ENCODE data around the gene ENG. TPM values are rescaled to one million over a fixed set of nuclear protein-coding genes. Genes with fewer than 3 reads are reported as not detected.

The ENG gene
- total RNA-seq, 4 donors from 2014 or later: 12.0 to 51.1 (median 19.6) TPM

DNA sequence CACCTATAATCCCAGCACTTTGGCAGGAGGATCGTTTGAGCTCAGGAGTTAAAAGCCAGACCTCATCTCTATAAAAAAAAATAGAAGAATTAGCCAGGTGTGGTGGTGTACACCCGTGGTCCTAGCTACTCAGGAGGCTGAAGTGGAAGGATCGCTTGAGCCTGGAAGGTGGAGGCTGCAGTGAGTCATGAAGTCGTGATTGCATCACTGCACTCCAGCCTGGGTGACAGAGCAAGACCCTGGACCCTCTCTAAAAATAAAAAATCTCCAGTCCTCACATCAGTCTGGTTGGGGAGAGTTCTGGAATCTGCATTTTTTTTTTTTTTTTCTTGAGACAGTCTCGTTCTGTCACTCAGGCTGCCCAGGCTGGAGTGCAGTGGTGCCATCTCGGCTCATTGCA, 42.4 kb downstream of the ENG start:
- intact Hi-C loops (cut with DNase I; ENCODE audit: low total_unique reads): no loop called here
- DNase-seq (ENCODE audit: low spot score in 2 of 2): no peak
- TF ChIP-seq, protein P1, sequence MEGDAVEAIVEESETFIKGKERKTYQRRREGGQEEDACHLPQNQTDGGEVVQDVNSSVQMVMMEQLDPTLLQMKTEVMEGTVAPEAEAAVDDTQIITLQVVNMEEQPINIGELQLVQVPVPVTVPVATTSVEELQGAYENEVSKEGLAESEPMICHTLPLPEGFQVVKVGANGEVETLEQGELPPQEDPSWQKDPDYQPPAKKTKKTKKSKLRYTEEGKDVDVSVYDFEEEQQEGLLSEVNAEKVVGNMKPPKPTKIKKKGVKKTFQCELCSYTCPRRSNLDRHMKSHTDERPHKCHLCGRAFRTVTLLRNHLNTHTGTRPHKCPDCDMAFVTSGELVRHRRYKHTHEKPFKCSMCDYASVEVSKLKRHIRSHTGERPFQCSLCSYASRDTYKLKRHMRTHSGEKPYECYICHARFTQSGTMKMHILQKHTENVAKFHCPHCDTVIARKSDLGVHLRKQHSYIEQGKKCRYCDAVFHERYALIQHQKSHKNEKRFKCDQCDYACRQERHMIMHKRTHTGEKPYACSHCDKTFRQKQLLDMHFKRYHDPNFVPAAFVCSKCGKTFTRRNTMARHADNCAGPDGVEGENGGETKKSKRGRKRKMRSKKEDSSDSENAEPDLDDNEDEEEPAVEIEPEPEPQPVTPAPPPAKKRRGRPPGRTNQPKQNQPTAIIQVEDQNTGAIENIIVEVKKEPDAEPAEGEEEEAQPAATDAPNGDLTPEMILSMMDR (IDR thresholded peaks at IDR 0.05): no peak
- TF ChIP-seq POLR2A (IDR thresholded peaks at IDR 0.05): no peak
- H3K4me3 ChIP-seq (ENCODE audit: low read depth, poor library complexity, severe bottlenecking): no peak overlapping the region
- 88 to 95% methylated on average over 6 of the region's 6 CpGs for WGBS, 2 donors

DNA sequence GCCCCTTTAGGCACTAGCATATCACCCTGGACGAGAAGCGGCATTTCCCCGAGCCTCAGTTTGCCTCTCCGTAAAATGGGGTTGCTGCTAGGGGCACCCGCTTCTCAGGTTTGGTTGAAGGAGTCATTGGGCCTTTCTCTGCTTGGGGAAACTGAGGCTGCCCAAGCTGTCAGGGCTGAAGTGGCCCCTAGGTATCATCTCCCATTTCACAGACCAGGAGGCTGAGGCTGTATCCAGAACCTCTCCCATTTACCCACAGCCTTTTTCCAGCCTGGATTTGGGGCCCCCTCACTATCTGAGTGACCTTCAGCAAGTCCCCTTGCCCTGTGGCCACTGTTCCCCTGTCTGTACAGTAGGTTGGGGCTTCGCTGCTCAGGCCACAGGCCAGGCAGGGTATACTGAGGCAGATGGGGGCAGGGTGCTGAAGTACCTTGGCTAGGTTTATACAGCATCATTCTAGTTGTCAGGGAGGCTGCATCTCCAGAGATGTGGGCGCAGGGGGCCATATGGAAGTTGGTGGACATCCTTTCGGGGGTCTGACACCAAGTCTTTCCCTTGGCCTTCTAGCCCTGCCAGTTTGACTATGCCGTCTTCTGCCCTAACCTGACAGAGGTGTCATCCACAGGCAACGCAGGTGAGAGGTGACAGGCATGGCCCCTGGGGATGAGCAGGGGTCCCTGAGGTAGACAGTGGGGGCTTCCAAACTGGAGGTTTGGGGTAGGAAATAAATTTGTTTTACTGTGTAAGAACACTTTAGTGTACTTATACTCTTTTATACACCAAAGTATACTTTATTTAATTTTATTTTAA, 43.9 kb downstream of the ENG start:
- 95% methylated on average over 9 to 10 of the region's 10 CpGs for WGBS, 2 donors
- intact Hi-C loops (cut with DNase I; ENCODE audit: low total_unique reads): no loop called here

DNA sequence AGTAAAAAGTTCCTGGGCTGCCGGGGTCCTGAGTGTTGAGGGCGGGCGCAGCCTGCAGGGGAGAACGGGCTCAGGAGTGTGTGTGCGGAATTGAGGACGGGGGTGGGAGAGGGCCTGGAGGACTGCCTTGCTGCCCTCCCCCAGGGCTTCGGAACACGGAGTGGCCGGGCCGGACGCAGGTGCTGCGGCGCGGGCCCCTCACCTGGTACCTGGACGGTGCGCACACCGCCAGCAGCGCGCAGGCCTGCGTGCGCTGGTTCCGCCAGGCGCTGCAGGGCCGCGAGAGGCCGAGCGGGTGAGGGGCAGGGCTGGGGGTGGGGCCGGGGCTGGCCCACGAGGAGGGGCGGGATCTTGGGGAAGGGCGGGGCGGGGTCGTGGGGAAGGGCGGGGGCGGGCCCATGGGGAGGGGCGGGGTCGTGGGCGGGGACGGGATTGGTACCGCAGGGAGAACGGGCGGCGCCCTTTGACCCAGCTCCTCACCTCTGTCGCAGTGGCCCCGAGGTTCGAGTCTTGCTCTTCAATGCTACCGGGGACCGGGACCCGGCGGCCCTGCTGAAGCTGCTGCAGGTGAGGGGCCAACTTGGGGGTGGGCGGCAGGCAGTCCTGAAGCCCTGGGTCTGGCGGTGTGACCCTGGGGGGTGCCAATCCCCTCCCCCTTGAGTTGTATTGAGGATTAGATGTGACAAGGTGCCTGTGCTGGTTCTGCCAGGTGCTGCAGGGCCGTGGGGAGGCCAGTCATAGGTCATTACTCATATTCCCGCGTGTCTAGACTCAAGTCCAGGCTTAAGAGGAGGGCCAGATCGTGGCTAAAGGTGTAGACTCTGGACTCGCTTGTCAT, 44.7 kb downstream of the ENG start:
- TF ChIP-seq POLR2A (IDR thresholded peaks at IDR 0.05): no peak
- TF ChIP-seq, protein P1 (IDR thresholded peaks at IDR 0.05): no peak
- no peak overlapping the region for H3K4me3 ChIP-seq (ENCODE audit: low read depth, poor library complexity, severe bottlenecking)
- 36 to 52% methylated on average over 22 to 47 of the region's 57 CpGs for WGBS, 2 donors
- DNase-seq (ENCODE audit: low spot score in 2 of 2): no peak
- intact Hi-C loops (cut with DNase I; ENCODE audit: low total_unique reads): no loop called here

More for the DNA sequence above, 43.9 kb downstream of the ENG start:
- TF ChIP-seq POLR2A (IDR thresholded peaks at IDR 0.05): no peak
- TF ChIP-seq, protein P1 (IDR thresholded peaks at IDR 0.05): no peak
- H3K4me3 ChIP-seq (ENCODE audit: low read depth, poor library complexity, severe bottlenecking): no peak overlapping the region
- no peak for DNase-seq (ENCODE audit: low spot score in 2 of 2)

DNA sequence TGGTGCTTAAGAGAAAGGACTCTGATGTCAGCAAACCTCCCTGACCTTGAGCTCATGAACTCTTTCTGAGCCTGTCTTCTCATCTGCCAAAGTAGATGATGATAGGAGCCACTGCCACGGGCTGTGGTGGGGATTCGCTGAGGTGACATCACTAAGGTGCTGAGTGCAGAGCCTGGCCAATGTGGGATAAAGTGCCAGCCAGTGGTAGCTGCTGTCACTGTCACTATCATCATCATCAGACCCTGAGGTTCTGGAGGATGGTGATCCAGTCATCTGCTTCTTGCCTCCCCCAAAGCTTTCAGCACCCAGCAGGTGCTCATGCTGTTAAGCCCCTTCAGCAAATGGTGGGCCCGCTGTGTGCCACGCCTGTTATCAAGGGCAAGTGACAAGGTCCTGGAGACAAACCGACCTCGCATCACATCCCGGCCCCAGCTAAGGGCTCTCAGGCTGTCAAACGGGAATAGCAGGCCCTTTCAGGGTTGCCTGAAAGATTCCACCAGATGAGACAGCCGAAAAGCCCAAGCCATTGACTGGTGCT, 45.4 kb downstream of the ENG start:
- TF ChIP-seq POLR2A (IDR thresholded peaks at IDR 0.05): no peak
- TF ChIP-seq, protein P1 (IDR thresholded peaks at IDR 0.05): no peak
- no peak for DNase-seq (ENCODE audit: low spot score in 2 of 2)
- 59 to 71% methylated on average over 8 to 9 of the region's 9 CpGs for WGBS, 2 donors
- intact Hi-C loops (cut with DNase I; ENCODE audit: low total_unique reads): no loop called here
- no peak overlapping the region for H3K4me3 ChIP-seq (ENCODE audit: low read depth, poor library complexity, severe bottlenecking)

DNA sequence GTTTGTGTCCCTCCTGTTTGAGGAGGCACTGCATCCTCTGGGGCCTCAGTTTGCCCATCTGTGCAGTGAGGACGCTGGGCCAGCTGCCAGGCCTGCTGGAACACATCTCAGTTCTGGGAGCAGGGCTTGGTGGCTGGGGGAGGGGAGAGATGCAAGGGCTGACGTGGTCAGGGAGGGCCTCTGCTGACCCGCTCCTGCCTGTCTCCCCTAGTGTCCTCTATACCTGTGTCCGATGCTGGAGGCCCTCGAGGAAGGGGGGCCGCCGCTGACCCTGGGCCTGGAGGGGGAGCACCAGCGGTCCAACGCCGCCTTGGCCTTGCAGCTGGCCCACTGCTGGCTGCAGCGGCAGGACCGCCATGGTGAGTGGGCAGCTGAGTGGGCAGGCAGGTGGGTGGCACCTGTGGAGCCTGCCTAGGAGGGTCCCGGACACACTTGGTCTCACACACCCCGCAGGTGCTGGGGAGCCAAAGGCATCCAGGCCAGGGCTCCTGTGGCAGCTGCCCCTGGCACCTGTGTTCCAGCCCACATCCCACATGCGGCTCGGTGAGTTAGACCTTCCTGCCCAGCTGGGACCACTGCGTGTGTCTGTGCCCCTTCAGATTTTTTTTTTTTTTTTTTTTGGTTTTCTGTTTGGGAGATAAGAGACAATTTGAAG, 46.0 kb downstream of the ENG start:
- no peak for TF ChIP-seq POLR2A (IDR thresholded peaks at IDR 0.05)
- TF ChIP-seq, protein P1 (IDR thresholded peaks at IDR 0.05): no peak
- no peak overlapping the region for H3K4me3 ChIP-seq (ENCODE audit: low read depth, poor library complexity, severe bottlenecking)
- no peak for DNase-seq (ENCODE audit: low spot score in 2 of 2)
- WGBS, 2 donors: 93 to 96% methylated on average over 13 to 16 of the region's 17 CpGs
- intact Hi-C loops (cut with DNase I; ENCODE audit: low total_unique reads): no loop called here

Measured in lower leg skin (tissue), 4 donors.